GM20000 (cell line): Measurements from ENCODE around the gene ANKH.

ENCODE experiments used
- DNase-seq: peaks from one replicate; pipeline ENCODE4 v3.0.0; 2012; ENCODE audit warnings: low spot score
- TF ChIP-seq, protein P1 (sequence below): IDR thresholded peaks from 2 replicates; pipeline ENCODE4 v1.5.1; 2012; ENCODE audit warnings: mild to moderate bottlenecking, control low read depth; ENCODE audit errors: extremely low read depth, missing control alignments

ANKH gene

GRCh38 chr5:14699807-14700400 is 171.7 kb downstream of the ANKH start:
- TF ChIP-seq, protein P1, sequence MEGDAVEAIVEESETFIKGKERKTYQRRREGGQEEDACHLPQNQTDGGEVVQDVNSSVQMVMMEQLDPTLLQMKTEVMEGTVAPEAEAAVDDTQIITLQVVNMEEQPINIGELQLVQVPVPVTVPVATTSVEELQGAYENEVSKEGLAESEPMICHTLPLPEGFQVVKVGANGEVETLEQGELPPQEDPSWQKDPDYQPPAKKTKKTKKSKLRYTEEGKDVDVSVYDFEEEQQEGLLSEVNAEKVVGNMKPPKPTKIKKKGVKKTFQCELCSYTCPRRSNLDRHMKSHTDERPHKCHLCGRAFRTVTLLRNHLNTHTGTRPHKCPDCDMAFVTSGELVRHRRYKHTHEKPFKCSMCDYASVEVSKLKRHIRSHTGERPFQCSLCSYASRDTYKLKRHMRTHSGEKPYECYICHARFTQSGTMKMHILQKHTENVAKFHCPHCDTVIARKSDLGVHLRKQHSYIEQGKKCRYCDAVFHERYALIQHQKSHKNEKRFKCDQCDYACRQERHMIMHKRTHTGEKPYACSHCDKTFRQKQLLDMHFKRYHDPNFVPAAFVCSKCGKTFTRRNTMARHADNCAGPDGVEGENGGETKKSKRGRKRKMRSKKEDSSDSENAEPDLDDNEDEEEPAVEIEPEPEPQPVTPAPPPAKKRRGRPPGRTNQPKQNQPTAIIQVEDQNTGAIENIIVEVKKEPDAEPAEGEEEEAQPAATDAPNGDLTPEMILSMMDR = no peak
- DNase-seq = no peak

DNA sequence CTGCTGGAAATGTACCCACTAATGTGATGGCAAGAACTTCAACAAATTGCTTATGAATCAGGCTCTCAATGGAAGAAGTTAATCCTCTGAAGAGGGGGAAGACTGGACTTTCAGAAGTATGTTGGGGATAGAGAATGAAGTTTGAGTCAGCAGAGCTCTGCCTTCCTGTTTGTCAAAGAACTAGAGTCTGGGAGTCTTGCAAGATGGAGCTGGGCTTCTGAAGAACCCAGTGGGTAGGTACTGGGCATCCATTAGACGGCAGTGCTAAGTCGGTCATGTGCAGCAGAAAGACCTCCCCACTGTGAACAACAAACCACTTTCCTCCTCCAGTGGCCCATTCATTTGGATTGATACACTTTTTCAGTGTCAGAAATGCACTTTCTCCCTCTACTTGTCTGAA is 172.4 kb downstream of the ANKH start:
- TF ChIP-seq, protein P1 = no peak
- DNase-seq = no peak

- DNase-seq = no peak
- TF ChIP-seq, protein P1 = no peak
These were observed 173.1 kb downstream of the ANKH start for GRCh38 chr5:14698495-14698894.

DNA sequence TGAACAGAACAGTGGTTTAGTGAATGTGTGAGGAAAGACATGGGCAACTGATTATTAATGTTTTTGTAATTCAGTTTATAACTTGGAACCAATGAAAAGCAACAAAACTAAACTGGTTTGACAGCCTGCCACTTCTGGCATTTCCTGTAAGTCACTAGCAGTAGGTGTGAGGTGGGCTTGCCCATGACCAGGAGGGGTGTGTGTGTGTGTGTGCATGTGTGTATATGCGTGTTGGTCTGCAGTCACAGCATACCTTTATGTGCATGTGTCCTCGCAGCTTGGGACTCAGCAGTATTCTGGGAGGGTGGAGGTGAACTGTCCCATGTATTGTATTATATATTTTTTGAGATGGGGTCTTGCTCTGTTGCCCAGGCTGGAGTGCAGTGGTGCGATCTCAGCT is 174.7 kb downstream of the ANKH start:
- DNase-seq = no peak
- TF ChIP-seq, protein P1 = no peak

- no peak for DNase-seq
- TF ChIP-seq, protein P1 = no peak
These were observed 175.5 kb downstream of the ANKH start for GRCh38 chr5:14696057-14696456.

DNA sequence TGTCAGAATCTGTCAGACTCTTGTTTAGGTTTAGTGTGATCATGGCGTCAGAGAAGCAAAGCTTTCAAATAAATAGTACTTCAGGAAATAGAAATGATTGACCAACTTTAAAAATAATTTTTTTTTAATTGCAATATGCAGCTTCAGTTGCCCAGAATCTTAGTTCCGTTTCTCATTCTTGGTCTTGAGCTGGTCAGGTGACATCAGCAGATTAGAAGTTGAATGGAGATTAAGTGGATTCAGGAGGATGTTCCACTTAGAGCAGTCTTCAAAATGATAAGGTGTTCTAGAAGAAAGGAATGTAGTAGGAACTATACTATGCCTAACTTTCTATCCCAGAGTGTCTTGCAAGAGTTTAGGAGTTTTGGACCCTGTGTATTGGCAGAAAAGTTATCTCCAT is 176.4 kb downstream of the ANKH start:
- TF ChIP-seq, protein P1 = no peak

GRCh38 chr5:14693070-14693469 is 178.5 kb downstream of the ANKH start:
- TF ChIP-seq, protein P1 = no peak
- no peak for DNase-seq

More for the DNA sequence above, 176.4 kb downstream of the ANKH start:
- no peak for DNase-seq
